ENCODE data around the gene IL12A. TPM values are rescaled to one million over a fixed set of nuclear protein-coding genes. Genes with fewer than 3 reads are reported as not detected.

IL12A gene
- total RNA-seq, 1 donor from 2014 or later, result 7.8 TPM

GRCh38 chr3:160038862-160039562 is 50.4 kb downstream of the IL12A start:
- intact Hi-C loops (cut with micrococcal nuclease), result no loop called here
- H3K4me3 Mint-ChIP-seq, result no peak overlapping the region

GRCh38 chr3:160040181-160040580 is 51.5 kb downstream of the IL12A start:
- DNase-seq (no peak), ATAC-seq (ENCODE audit: low read depth) (no peak)
- Mint-ChIP-seq H3K9me3 (peaks cover 20% of the 10 kb centered on the region), H3K27me3 (peaks cover 29% of the 10 kb centered on the region), H3K27ac (no peak overlapping the region), H3K36me3 (ENCODE audit: low read depth) (no peaks in the 10 kb centered on the region), H3K4me1 (peaks cover 6% of the 10 kb centered on the region), H3K4me3 (no peak overlapping the region)
- TF ChIP-seq CTCF (IDR thresholded peaks at IDR 0.05), result no peak
- POLR2A ChIA-PET, result no interaction called here
- CTCF ChIA-PET, result no interaction called here
- intact Hi-C loops (cut with micrococcal nuclease), result no loop called here

More at GRCh38 chr3:160038862-160039562, 50.4 kb downstream of the IL12A start:
- peaks cover 6% of the 10 kb centered on the region for H3K4me1 Mint-ChIP-seq
- H3K36me3 Mint-ChIP-seq (ENCODE audit: low read depth), result no peaks in the 10 kb centered on the region
- no peak for DNase-seq
- POLR2A ChIA-PET, result interaction anchor here (0.6 kb wide), 1 partner anchor 14 kb away, joined by 3 read pairs; no protein-coding TSS in a partner anchor
- H3K27ac Mint-ChIP-seq, result no peak overlapping the region
- peaks cover 29% of the 10 kb centered on the region for H3K27me3 Mint-ChIP-seq
- TF ChIP-seq CTCF (IDR thresholded peaks at IDR 0.05), result no peak
- peaks cover 20% of the 10 kb centered on the region for H3K9me3 Mint-ChIP-seq
- ATAC-seq (ENCODE audit: low read depth), result peak; percentile 31
- CTCF ChIA-PET, result no interaction called here

GRCh38 chr3:160041465-160041864 is 52.8 kb downstream of the IL12A start:
- H3K9me3 Mint-ChIP-seq, result peaks cover 20% of the 10 kb centered on the region
- intact Hi-C loops (cut with micrococcal nuclease), result no loop called here

GRCh38 chr3:160044121-160044520 is 55.5 kb downstream of the IL12A start:
- CTCF ChIA-PET, result no interaction called here

More at GRCh38 chr3:160041465-160041864, 52.8 kb downstream of the IL12A start:
- H3K4me1 Mint-ChIP-seq, result peaks cover 6% of the 10 kb centered on the region
- H3K4me3 Mint-ChIP-seq, result no peak overlapping the region
- ChIA-PET POLR2A (no interaction called here), CTCF (no interaction called here)
- H3K36me3 Mint-ChIP-seq (ENCODE audit: low read depth), result no peaks in the 10 kb centered on the region
- TF ChIP-seq CTCF (IDR thresholded peaks at IDR 0.05), result no peak
- DNase-seq, result no peak
- ATAC-seq (ENCODE audit: low read depth), result no peak
- peaks cover 29% of the 10 kb centered on the region for H3K27me3 Mint-ChIP-seq
- no peak overlapping the region for H3K27ac Mint-ChIP-seq

More at GRCh38 chr3:160044121-160044520, 55.5 kb downstream of the IL12A start:
- no peak for TF ChIP-seq CTCF (IDR thresholded peaks at IDR 0.05)
- Mint-ChIP-seq H3K9me3 (peaks cover 20% of the 10 kb centered on the region), H3K36me3 (ENCODE audit: low read depth) (no peaks in the 10 kb centered on the region), H3K27ac (no peak overlapping the region), H3K4me3 (no peak overlapping the region), H3K27me3 (peaks cover 14% of the 10 kb centered on the region), H3K4me1 (peaks cover 2% of the 10 kb centered on the region)
- no peak for ATAC-seq (ENCODE audit: low read depth)
- intact Hi-C loops (cut with micrococcal nuclease), result no loop called here
- DNase-seq, result no peak
- POLR2A ChIA-PET, result no interaction called here

Other genes with a start within 250 kb of the IL12A start
- gene SCHIP1, start 149.0 kb upstream of the IL12A start, total RNA-seq, result 0.07 TPM in 1 of 2 replicates, not detected in the other
- gene C3orf80, start 236.6 kb downstream of the IL12A start, total RNA-seq, result not detected in 2 replicates

Data from activated B cell treated with CpG ODN at 0.5 μM for 24 hours (primary cell).